ENCODE results near the gene ZNF709. TPM values are rescaled to one million over a fixed set of nuclear protein-coding genes. Genes with fewer than 3 reads are reported as not detected.
"Not testable (repeated sequence)": the region's sequence is repeated elsewhere in the genome, so short reads cannot be mapped to it uniquely, and the experiment has no call there.

The ZNF709 gene
- total RNA-seq, 4 donors from 2014 or later: 1.8 to 3.7 (median 3.3) TPM

DNA sequence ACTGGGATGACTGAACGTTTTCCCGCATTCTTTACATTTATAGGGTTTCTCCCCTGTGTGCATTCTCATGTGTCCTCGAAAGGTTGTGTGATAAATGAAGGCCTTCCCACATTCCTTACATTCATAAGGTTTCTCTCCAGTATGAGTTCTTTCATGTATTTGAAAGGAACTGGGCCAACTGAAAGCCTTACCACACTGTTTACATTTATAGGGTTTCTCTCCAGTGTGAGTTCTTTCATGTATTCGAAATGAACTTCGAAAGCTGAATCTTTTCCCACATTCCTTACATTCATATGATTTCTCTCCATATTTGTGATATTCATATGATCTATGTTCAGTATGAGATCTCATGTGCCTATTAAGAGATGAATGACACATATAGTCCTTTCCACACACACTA is 19.4 kb downstream of the ZNF709 start:
- no peak for TF ChIP-seq POLR2A (IDR thresholded peaks at IDR 0.05)
- TF ChIP-seq, protein P1, sequence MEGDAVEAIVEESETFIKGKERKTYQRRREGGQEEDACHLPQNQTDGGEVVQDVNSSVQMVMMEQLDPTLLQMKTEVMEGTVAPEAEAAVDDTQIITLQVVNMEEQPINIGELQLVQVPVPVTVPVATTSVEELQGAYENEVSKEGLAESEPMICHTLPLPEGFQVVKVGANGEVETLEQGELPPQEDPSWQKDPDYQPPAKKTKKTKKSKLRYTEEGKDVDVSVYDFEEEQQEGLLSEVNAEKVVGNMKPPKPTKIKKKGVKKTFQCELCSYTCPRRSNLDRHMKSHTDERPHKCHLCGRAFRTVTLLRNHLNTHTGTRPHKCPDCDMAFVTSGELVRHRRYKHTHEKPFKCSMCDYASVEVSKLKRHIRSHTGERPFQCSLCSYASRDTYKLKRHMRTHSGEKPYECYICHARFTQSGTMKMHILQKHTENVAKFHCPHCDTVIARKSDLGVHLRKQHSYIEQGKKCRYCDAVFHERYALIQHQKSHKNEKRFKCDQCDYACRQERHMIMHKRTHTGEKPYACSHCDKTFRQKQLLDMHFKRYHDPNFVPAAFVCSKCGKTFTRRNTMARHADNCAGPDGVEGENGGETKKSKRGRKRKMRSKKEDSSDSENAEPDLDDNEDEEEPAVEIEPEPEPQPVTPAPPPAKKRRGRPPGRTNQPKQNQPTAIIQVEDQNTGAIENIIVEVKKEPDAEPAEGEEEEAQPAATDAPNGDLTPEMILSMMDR (IDR thresholded peaks at IDR 0.05): no peak
- Histone ChIP-seq H3K27ac (no peak overlapping the region), H3K27me3 (no peaks in the 10 kb centered on the region), H3K9me3 (peaks cover 0 to 49% (median 15%) of the 10 kb centered on the region in 4 donors), H3K4me1 (no peaks in the 10 kb centered on the region), H3K36me3 (peaks cover 0 to 29% (median 0%) of the 10 kb centered on the region in 3 donors), H3K4me3 (no peak overlapping the region)
- no peak for DNase-seq

DNA sequence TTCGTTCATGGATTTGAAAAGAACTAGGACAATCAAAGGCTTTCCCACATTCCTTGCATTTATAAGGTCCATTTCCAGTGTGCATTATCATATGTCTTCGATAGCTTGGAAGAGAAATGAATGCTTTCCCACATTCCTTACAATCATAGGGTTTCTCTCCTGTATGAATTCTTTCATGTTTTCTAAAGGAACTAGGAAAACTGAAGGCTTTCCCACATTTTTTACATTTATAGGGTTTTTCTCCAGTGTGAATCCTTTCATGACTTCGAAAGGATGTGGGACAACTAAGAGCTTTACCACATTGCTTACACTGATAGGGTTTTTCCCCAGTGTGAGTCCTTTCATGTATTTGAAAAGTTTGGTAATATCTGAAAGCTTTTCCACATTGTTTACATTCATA is 19.8 kb downstream of the ZNF709 start:
- H3K4me3 ChIP-seq: no peak overlapping the region
- H3K36me3 ChIP-seq: peaks cover 0 to 29% (median 0%) of the 10 kb centered on the region in 3 donors
- H3K9me3 ChIP-seq: peaks cover 0 to 51% (median 15%) of the 10 kb centered on the region in 4 donors
- H3K27ac ChIP-seq: no peak overlapping the region
- TF ChIP-seq, protein P1 (IDR thresholded peaks at IDR 0.05): no peak
- no peak for TF ChIP-seq POLR2A (IDR thresholded peaks at IDR 0.05)
- no peak for DNase-seq
- H3K4me1 ChIP-seq: no peaks in the 10 kb centered on the region
- H3K27me3 ChIP-seq: no peaks in the 10 kb centered on the region

GRCh38 chr19:12464139-12464538 is 20.5 kb downstream of the ZNF709 start:
- not testable (repeated sequence) for H3K27ac ChIP-seq, H3K4me3 ChIP-seq, H3K4me1 ChIP-seq, DNase-seq, H3K27me3 ChIP-seq
- Histone ChIP-seq H3K9me3 (peaks cover 0 to 51% (median 15%) of the 10 kb centered on the region in 4 donors), H3K36me3 (peaks cover 0 to 29% (median 0%) of the 10 kb centered on the region in 3 donors)

DNA sequence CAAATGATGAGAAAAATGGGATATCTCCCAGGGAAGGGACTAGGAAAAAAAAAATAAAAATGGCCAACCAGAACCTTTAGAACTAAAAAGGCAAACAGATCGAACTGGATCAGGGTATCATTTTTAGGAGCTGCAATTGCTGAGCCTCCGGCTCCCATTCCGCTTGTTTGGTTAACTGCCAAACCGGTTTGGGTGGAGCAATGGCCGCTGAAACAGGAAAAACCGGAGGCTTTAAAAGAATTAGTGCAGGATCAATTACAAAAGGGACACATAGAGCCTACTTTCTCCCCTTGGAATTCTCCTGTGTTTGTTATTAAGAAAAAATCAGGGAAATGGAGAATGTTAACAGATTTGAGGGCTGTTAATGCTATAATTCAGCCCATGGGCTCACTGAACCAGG is 31.1 kb downstream of the ZNF709 start:
- peaks cover 0 to 16% (median 5%) of the 10 kb centered on the region in 4 donors for H3K9me3 ChIP-seq
- H3K27ac ChIP-seq: no peak overlapping the region
- no peak for TF ChIP-seq POLR2A (IDR thresholded peaks at IDR 0.05)
- TF ChIP-seq, protein P1 (IDR thresholded peaks at IDR 0.05): no peak
- H3K36me3 ChIP-seq: no peaks in the 10 kb centered on the region
- DNase-seq: no peak
- no peaks in the 10 kb centered on the region for H3K27me3 ChIP-seq
- H3K4me1 ChIP-seq: no peaks in the 10 kb centered on the region
- H3K4me3 ChIP-seq: no peak overlapping the region

GRCh38 chr19:12450844-12451243 is 33.8 kb downstream of the ZNF709 start:
- TF ChIP-seq POLR2A (IDR thresholded peaks at IDR 0.05): no peak
- TF ChIP-seq, protein P1 (IDR thresholded peaks at IDR 0.05): no peak
- H3K27me3 ChIP-seq: no peaks in the 10 kb centered on the region
- H3K36me3 ChIP-seq: no peaks in the 10 kb centered on the region
- peaks cover 0 to 13% (median 5%) of the 10 kb centered on the region in 4 donors for H3K9me3 ChIP-seq
- H3K4me1 ChIP-seq: no peaks in the 10 kb centered on the region
- H3K4me3 ChIP-seq: no peak overlapping the region
- no peak overlapping the region for H3K27ac ChIP-seq
- no peak for DNase-seq

DNA sequence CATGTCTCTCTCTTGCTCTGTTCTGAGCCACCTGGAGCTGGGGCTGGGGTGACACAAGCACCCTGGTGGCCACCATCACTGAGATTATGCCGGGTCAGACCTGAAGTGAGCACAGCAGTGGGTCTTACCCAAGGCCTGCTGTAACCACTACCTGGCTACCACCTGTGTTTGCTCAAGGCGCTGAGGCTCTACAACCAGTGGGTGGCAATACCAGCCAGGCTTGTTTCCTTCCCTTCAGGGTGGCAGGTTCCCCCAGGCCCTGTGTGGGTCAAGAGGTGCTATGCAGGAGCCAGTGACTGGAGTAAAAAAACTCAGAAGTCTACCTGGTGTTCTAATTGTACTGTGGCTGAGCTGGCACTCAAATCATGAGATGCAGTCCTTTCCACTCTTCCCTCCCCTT is 35.8 kb downstream of the ZNF709 start:
- DNase-seq: no peak
- Histone ChIP-seq H3K27ac (no peak overlapping the region), H3K4me3 (no peak overlapping the region), H3K36me3 (no peaks in the 10 kb centered on the region), H3K9me3 (peaks cover 0 to 13% (median 5%) of the 10 kb centered on the region in 4 donors), H3K4me1 (no peaks in the 10 kb centered on the region), H3K27me3 (no peaks in the 10 kb centered on the region)
- TF ChIP-seq POLR2A (IDR thresholded peaks at IDR 0.05): no peak
- TF ChIP-seq, protein P1 (IDR thresholded peaks at IDR 0.05): no peak
